HFF-Myc (cell line): ENCODE results near the gene MGAT4A.

Source experiments
- DNase-seq: peaks from one replicate; pipeline ENCODE4 v3.0.0-alpha.2; 2011; ENCODE audit warnings: low read depth; ENCODE audit errors: extremely low read depth
- H3K4me3 ChIP-seq: replicated peaks from 2 replicates; pipeline ENCODE4 v1.5.1; 2011; ENCODE audit warnings: low read depth, mild to moderate bottlenecking, control low read depth, low read length
- CTCF ChIP-seq: IDR thresholded peaks from 2 replicates; pipeline ENCODE4 v1.5.1; 2012; ENCODE audit warnings: mild to moderate bottlenecking, low read depth, low read length, control low read depth; ENCODE audit errors: missing control alignments

Gene MGAT4A

GRCh38 chr2:98582523-98582922, 148.4 kb downstream of the MGAT4A start:
- H3K4me3 ChIP-seq, result no peak overlapping the region
- no peak for TF ChIP-seq CTCF
- DNase-seq, result no peak

- DNase-seq, result no peak
- H3K4me3 ChIP-seq, result no peak overlapping the region
- no peak for TF ChIP-seq CTCF
Measured at GRCh38 chr2:98580656-98581284, 150.2 kb downstream of the MGAT4A start.

- H3K4me3 ChIP-seq, result no peak overlapping the region
- TF ChIP-seq CTCF, result no peak
- no peak for DNase-seq
Measured at GRCh38 chr2:98579926-98580325, 151.0 kb downstream of the MGAT4A start.

- DNase-seq, result no peak
- no peak overlapping the region for H3K4me3 ChIP-seq
- no peak for TF ChIP-seq CTCF
Measured at GRCh38 chr2:98578231-98578630, 152.7 kb downstream of the MGAT4A start.

- no peak for DNase-seq
- no peak overlapping the region for H3K4me3 ChIP-seq
- no peak for TF ChIP-seq CTCF
Measured at GRCh38 chr2:98577313-98577712, 153.6 kb downstream of the MGAT4A start.

GRCh38 chr2:98576666-98577312, 154.1 kb downstream of the MGAT4A start:
- H3K4me3 ChIP-seq, result no peak overlapping the region
- TF ChIP-seq CTCF, result no peak
- DNase-seq, result no peak

GRCh38 chr2:98573426-98573825, 157.5 kb downstream of the MGAT4A start:
- H3K4me3 ChIP-seq, result no peak overlapping the region
- DNase-seq, result no peak

More at GRCh38 chr2:98573426-98573825, 157.5 kb downstream of the MGAT4A start:
- no peak for TF ChIP-seq CTCF
